Activated naive CD4-positive, alpha-beta T cell treated with anti-CD3 and anti-CD28 coated beads for 36 hours (primary cell): Measurements from ENCODE around the gene MYO18B. TPM values are rescaled to one million over a fixed set of nuclear protein-coding genes. Genes with fewer than 3 reads are reported as not detected.

Experiments used
- CTCF ChIA-PET: fragments of 350-600 bp; sonication (Branson Sonifier 250); formaldehyde crosslinking; loops from one replicate; lab custom pipeline; 2021; ENCODE audit warnings: antibody characterized with exemption; lab: Charles Lee
- DNase-seq: peaks from one replicate; pipeline ENCODE4 v3.0.0-alpha.2; 2020
- H3K27ac Mint-ChIP-seq: one replicate; pipeline ENCODE4 v1.8.0; 2021; ENCODE audit warnings: mild to moderate bottlenecking, mixed read lengths
- H3K27me3 Mint-ChIP-seq: one replicate; pipeline ENCODE4 v1.8.0; 2021; ENCODE audit warnings: low read depth, mixed read lengths
- H3K36me3 Mint-ChIP-seq: one replicate; pipeline ENCODE4 v1.8.0; 2021; ENCODE audit warnings: low read depth, mixed read lengths
- H3K4me1 Mint-ChIP-seq: one replicate; pipeline ENCODE4 v1.8.0; 2021; ENCODE audit warnings: low read depth, mixed read lengths
- H3K4me3 Mint-ChIP-seq: one replicate; pipeline ENCODE4 v1.8.0; 2021; ENCODE audit warnings: mild to moderate bottlenecking, moderate library complexity, mixed read lengths
- H3K9me3 Mint-ChIP-seq: one replicate; pipeline ENCODE4 v1.8.0; 2021; ENCODE audit warnings: mixed read lengths
- intact Hi-C: fragments of 100-400 bp; cut with micrococcal nuclease; formaldehyde crosslinking; loops from one replicate; pipeline ENCODE4 v1.15.1; 2023
- total RNA-seq, 2 experiments: library from RNA; stranded (reverse); gene quantifications; one replicate each; pipeline ENCODE4 v1.2.3, GENCODE V29; 2021

The MYO18B gene
- total RNA-seq, 2 experiments from 2014 or later, result 0.14 to 0.17 TPM

- H3K36me3 Mint-ChIP-seq, result no peaks in the 10 kb centered on the region
- CTCF ChIA-PET, result no interaction called here
- no peak for DNase-seq
- peaks cover 10% of the 10 kb centered on the region for H3K27me3 Mint-ChIP-seq
- no peak overlapping the region for H3K4me3 Mint-ChIP-seq
- intact Hi-C loops, result no loop called here
- no peak overlapping the region for H3K27ac Mint-ChIP-seq
- H3K4me1 Mint-ChIP-seq, result no peaks in the 10 kb centered on the region
- H3K9me3 Mint-ChIP-seq, result no peaks in the 10 kb centered on the region
Measured at GRCh38 chr22:26072621-26073020, 330.6 kb downstream of the MYO18B start.

GRCh38 chr22:26075251-26075650, 333.3 kb downstream of the MYO18B start:
- Mint-ChIP-seq H3K27ac (no peak overlapping the region), H3K4me3 (no peak overlapping the region), H3K36me3 (no peaks in the 10 kb centered on the region), H3K9me3 (no peaks in the 10 kb centered on the region), H3K4me1 (no peaks in the 10 kb centered on the region), H3K27me3 (peaks cover 13% of the 10 kb centered on the region)
- CTCF ChIA-PET, result no interaction called here
- intact Hi-C loops, result no loop called here
- DNase-seq, result no peak

- CTCF ChIA-PET, result no interaction called here
- Mint-ChIP-seq H3K4me3 (no peak overlapping the region), H3K27ac (no peak overlapping the region), H3K36me3 (no peaks in the 10 kb centered on the region), H3K27me3 (peaks cover 12% of the 10 kb centered on the region), H3K9me3 (no peaks in the 10 kb centered on the region), H3K4me1 (no peaks in the 10 kb centered on the region)
- no peak for DNase-seq
- intact Hi-C loops, result no loop called here
Measured at GRCh38 chr22:26079009-26079408, 337.0 kb downstream of the MYO18B start.

Other genes starting within 250 kb of the MYO18B start
- gene GRK3, start 177.5 kb upstream of the MYO18B start, total RNA-seq, result 1 to 10 TPM; 8.3 to 8.9 TPM